ENCODE results near the gene PUSL1. TPM values are rescaled to one million over a fixed set of nuclear protein-coding genes. Genes with fewer than 3 reads are reported as not detected.
A peak's percentile ranks its signal among the peaks of the same experiment; 100 is the strongest.

PUSL1 gene
- total and polyA plus RNA-seq, 2 of the 13 experiments (the other 11 are each of a cell fraction or from before 2014, with no cell fraction given) = 8.3 to 22.2 TPM

- TF ChIP-seq MTERF4 (CRISPR knock-in tag; IDR thresholded peaks at IDR 0.05) (no peak), DRAP1 (CRISPR knock-in tag; IDR thresholded peaks at IDR 0.05) (no peak), CERS6 (CRISPR knock-in tag; IDR thresholded peaks at IDR 0.05) (no peak), ZBTB43 (CRISPR knock-in tag; conservative IDR thresholded peaks at IDR 0.05) (no peak), ZKSCAN1 (IDR thresholded peaks at IDR 0.05; ENCODE audit: low read length) (no peak), ZBTB38 (CRISPR knock-in tag; IDR thresholded peaks at IDR 0.05) (peak; percentile 84), HIC2 (CRISPR knock-in tag; IDR thresholded peaks at IDR 0.05; ENCODE audit: low read depth) (no peak; the same call in 1 of the 2 replicates), ZNF281 (CRISPR knock-in tag; IDR thresholded peaks at IDR 0.05; ENCODE audit: borderline replicate concordance) (no peak), ATF2 (CRISPR knock-in tag; IDR thresholded peaks at IDR 0.05) (peak; percentile 47; the same call in 1 of the 2 replicates), SOX5 (CRISPR knock-in tag; IDR thresholded peaks at IDR 0.05; ENCODE audit: borderline replicate concordance) (no peak), ZNF609 (CRISPR knock-in tag; IDR thresholded peaks at IDR 0.05; ENCODE audit: borderline replicate concordance) (peak; percentile 46; the same call in 1 of the 2 replicates), ZFP1 (CRISPR knock-in tag; IDR thresholded peaks at IDR 0.05) (no peak)
Observed at GRCh38 chr1:1287288-1288110, 20.9 kb upstream of the PUSL1 start (continued).

Data from HepG2 (cell line).